Islet of Langerhans (tissue), 1 donor: ENCODE data around the gene TRIO.

ENCODE experiments used
- FAIRE-seq: peaks from one replicate; lab custom pipeline; 2011; peaks lifted over from hg19 to GRCh38; lab: Jason Lieb, UNC

TRIO gene

GRCh38 chr5:14267166-14267838 lies 124.2 kb downstream of the TRIO start:
- FAIRE-seq = no peak

GRCh38 chr5:14267991-14268708 lies 125.0 kb downstream of the TRIO start:
- FAIRE-seq = no peak

- FAIRE-seq = no peak
Measured at GRCh38 chr5:14268738-14269137, 125.6 kb downstream of the TRIO start.

GRCh38 chr5:14269395-14269794 lies 126.3 kb downstream of the TRIO start:
- no peak for FAIRE-seq

- FAIRE-seq = no peak
Measured at GRCh38 chr5:14270209-14270702, 127.1 kb downstream of the TRIO start.

- FAIRE-seq = no peak
Measured at GRCh38 chr5:14272548-14273205, 129.5 kb downstream of the TRIO start.

- no peak for FAIRE-seq
Measured at GRCh38 chr5:14273207-14273767, 130.1 kb downstream of the TRIO start.

- no peak for FAIRE-seq
Measured at GRCh38 chr5:14276380-14276779, 133.2 kb downstream of the TRIO start.

GRCh38 chr5:14277385-14278320 lies 134.5 kb downstream of the TRIO start:
- no peak for FAIRE-seq

- no peak for FAIRE-seq
Measured at GRCh38 chr5:14280294-14280854, 137.2 kb downstream of the TRIO start.

GRCh38 chr5:14281746-14282181 lies 138.6 kb downstream of the TRIO start:
- no peak for FAIRE-seq

- no peak for FAIRE-seq
Measured at GRCh38 chr5:14283139-14283538, 140.0 kb downstream of the TRIO start.

- FAIRE-seq = no peak
Measured at GRCh38 chr5:14284392-14285148, 141.4 kb downstream of the TRIO start.

GRCh38 chr5:14286007-14286406 lies 142.9 kb downstream of the TRIO start:
- FAIRE-seq = no peak

- no peak for FAIRE-seq
Measured at GRCh38 chr5:14286574-14287421, 143.7 kb downstream of the TRIO start.

- FAIRE-seq = no peak
Measured at GRCh38 chr5:14292766-14293658, 149.9 kb downstream of the TRIO start.

- FAIRE-seq = no peak
Measured at GRCh38 chr5:14295610-14296009, 152.5 kb downstream of the TRIO start.

GRCh38 chr5:14296533-14297331 lies 153.6 kb downstream of the TRIO start:
- FAIRE-seq = peak; percentile 87
